OCI-LY1 (cell line): Measurements from ENCODE around the gene SPNS2.

Experiments
- H2AFZ ChIP-seq: fragments of 200-600 bp; sonication (generic), shearing (Covaris generic); 2 replicates; pipeline ENCODE4 v1.6.0; 2014; ENCODE audit warnings: antibody characterized with exemption, mild to moderate bottlenecking, low read length
- H3F3A ChIP-seq: fragments of 200-600 bp; sonication (generic), shearing (Covaris generic); 2 replicates; pipeline ENCODE4 v1.6.0; 2014; ENCODE audit warnings: mild to moderate bottlenecking, antibody characterized with exemption, low read length, moderate library complexity; ENCODE audit not compliant: insufficient read depth
- H3K27ac ChIP-seq: fragments of 200-600 bp; sonication (generic); 2 replicates; pipeline ENCODE4 v1.5.1; 2014; ENCODE audit warnings: low read length, mixed run types, mild to moderate bottlenecking, low read depth; ENCODE audit not compliant: poor library complexity, severe bottlenecking
- H3K27me3 ChIP-seq: fragments of 200-600 bp; sonication (generic); 2 replicates; pipeline ENCODE4 v1.6.0; 2014; ENCODE audit warnings: antibody characterized with exemption, mild to moderate bottlenecking, low read length, moderate library complexity; ENCODE audit not compliant: insufficient read depth
- H3K36me3 ChIP-seq: fragments of 200-600 bp; sonication (generic); 2 replicates; pipeline ENCODE4 v1.6.1; 2014; ENCODE audit warnings: mild to moderate bottlenecking, antibody characterized with exemption, low read length, moderate library complexity, mixed read lengths; ENCODE audit not compliant: insufficient read depth
- H3K4me1 ChIP-seq: fragments of 200-600 bp; sonication (generic); 2 replicates; pipeline ENCODE4 v1.5.1; 2014; ENCODE audit warnings: mild to moderate bottlenecking, low read length, moderate library complexity; ENCODE audit not compliant: insufficient read depth, severe bottlenecking
- H3K4me2 ChIP-seq: fragments of 200-600 bp; sonication (generic), shearing (Covaris generic); 2 replicates; pipeline ENCODE4 v1.6.1; 2014; ENCODE audit warnings: low read length
- H3K4me3 ChIP-seq: fragments of 200-600 bp; sonication (generic); 2 replicates; pipeline ENCODE4 v1.5.1; 2014; ENCODE audit warnings: low read length, low read depth, mild to moderate bottlenecking, mixed read lengths; ENCODE audit not compliant: poor library complexity, severe bottlenecking
- H3K79me2 ChIP-seq: fragments of 200-600 bp; shearing (Covaris generic); 2 replicates; pipeline ENCODE4 v1.6.1; 2016; ENCODE audit warnings: mixed run types, low read length, mixed read lengths; ENCODE audit not compliant: insufficient read depth
- H3K9ac ChIP-seq: fragments of 200-600 bp; sonication (generic), shearing (Covaris generic); 2 replicates; pipeline ENCODE4 v1.6.1; 2014; ENCODE audit warnings: mild to moderate bottlenecking, low read length, mixed read lengths
- H3K9me2 ChIP-seq: fragments of 200-600 bp; sonication (generic), shearing (Covaris generic); 2 replicates; pipeline ENCODE4 v1.6.1; 2014; ENCODE audit warnings: low read depth, mild to moderate bottlenecking, low read length, mixed read lengths
- H3K9me3 ChIP-seq: fragments of 200-600 bp; shearing (Covaris generic); 2 replicates; pipeline ENCODE4 v1.6.1; 2014; ENCODE audit warnings: low read length, mixed read lengths
- H4K20me1 ChIP-seq: fragments of 200-600 bp; sonication (generic), shearing (Covaris generic); 2 replicates; pipeline ENCODE4 v1.6.0; 2016; ENCODE audit warnings: mild to moderate bottlenecking, low read length; ENCODE audit not compliant: insufficient read depth
- EZH2 ChIP-seq: fragments of 200-600 bp; sonication (generic), shearing (Covaris generic); IDR thresholded peaks from 2 replicates; pipeline ENCODE4 v1.8.0; 2017; ENCODE audit warnings: borderline replicate concordance, mixed run types, mild to moderate bottlenecking, antibody characterized with exemption, low read length, moderate library complexity, mixed read lengths
- TF ChIP-seq, protein P1 (sequence below): fragments of 200-600 bp; sonication (generic), shearing (Covaris generic); IDR thresholded peaks from 2 replicates; pipeline ENCODE4 v1.5.1; 2017; ENCODE audit warnings: mild to moderate bottlenecking, antibody characterized with exemption, low read length, moderate library complexity, mixed read lengths

The SPNS2 gene

DNA sequence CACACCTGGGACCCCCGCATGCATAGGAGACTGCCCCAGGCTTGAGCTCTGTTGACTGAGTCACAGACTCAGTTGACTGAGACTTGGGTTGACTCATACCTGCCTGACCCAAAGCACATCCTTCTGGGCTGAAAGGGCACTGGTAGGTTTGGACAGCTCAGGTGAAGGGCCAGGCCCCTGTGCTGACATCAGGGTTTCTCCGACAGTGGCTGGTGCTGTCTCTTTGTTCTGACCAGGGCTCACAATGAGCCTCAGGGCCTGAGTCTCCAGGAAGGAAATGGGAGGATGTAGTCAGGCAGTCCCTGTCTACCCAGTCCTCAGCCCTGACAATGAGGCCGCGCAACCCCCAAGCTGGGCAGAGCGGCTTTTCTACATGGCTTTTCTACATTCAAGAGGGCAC is 6.5 kb downstream of the SPNS2 start:
- Histone ChIP-seq H3K4me3 (no peak overlapping the region), H3K4me1 (no peaks in the 10 kb centered on the region), H3K27me3 (peaks cover 10% of the 10 kb centered on the region; the same call in 1 of the 2 replicates), H3K4me2 (no peak overlapping the region), H3K27ac (no peak overlapping the region), H4K20me1 (no peaks in the 10 kb centered on the region), H2AFZ (no peak overlapping the region), H3K9me3 (no peaks in the 10 kb centered on the region), H3K9me2 (no peaks in the 10 kb centered on the region), H3K36me3 (no peaks in the 10 kb centered on the region), H3F3A (no peaks in the 10 kb centered on the region), H3K79me2 (no peaks in the 10 kb centered on the region), H3K9ac (no peak overlapping the region)
- TF ChIP-seq EZH2: no peak
- TF ChIP-seq, protein P1, sequence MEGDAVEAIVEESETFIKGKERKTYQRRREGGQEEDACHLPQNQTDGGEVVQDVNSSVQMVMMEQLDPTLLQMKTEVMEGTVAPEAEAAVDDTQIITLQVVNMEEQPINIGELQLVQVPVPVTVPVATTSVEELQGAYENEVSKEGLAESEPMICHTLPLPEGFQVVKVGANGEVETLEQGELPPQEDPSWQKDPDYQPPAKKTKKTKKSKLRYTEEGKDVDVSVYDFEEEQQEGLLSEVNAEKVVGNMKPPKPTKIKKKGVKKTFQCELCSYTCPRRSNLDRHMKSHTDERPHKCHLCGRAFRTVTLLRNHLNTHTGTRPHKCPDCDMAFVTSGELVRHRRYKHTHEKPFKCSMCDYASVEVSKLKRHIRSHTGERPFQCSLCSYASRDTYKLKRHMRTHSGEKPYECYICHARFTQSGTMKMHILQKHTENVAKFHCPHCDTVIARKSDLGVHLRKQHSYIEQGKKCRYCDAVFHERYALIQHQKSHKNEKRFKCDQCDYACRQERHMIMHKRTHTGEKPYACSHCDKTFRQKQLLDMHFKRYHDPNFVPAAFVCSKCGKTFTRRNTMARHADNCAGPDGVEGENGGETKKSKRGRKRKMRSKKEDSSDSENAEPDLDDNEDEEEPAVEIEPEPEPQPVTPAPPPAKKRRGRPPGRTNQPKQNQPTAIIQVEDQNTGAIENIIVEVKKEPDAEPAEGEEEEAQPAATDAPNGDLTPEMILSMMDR: no peak

GRCh38 chr17:4506175-4506813 is 7.6 kb downstream of the SPNS2 start:
- H3F3A ChIP-seq: no peaks in the 10 kb centered on the region
- H3K36me3 ChIP-seq: no peaks in the 10 kb centered on the region
- no peaks in the 10 kb centered on the region for H3K9me3 ChIP-seq
- no peak overlapping the region for H3K4me3 ChIP-seq
- H3K9me2 ChIP-seq: no peaks in the 10 kb centered on the region
- no peak overlapping the region for H3K4me2 ChIP-seq
- no peak overlapping the region for H3K27ac ChIP-seq
- H3K9ac ChIP-seq: no peak overlapping the region
- peaks cover 16% of the 10 kb centered on the region; the same call in 1 of the 2 replicates for H3K27me3 ChIP-seq
- H4K20me1 ChIP-seq: no peaks in the 10 kb centered on the region
- no peaks in the 10 kb centered on the region for H3K79me2 ChIP-seq
- H3K4me1 ChIP-seq: no peaks in the 10 kb centered on the region
- no peak overlapping the region for H2AFZ ChIP-seq
- no peak for TF ChIP-seq EZH2
- TF ChIP-seq, protein P1: no peak

DNA sequence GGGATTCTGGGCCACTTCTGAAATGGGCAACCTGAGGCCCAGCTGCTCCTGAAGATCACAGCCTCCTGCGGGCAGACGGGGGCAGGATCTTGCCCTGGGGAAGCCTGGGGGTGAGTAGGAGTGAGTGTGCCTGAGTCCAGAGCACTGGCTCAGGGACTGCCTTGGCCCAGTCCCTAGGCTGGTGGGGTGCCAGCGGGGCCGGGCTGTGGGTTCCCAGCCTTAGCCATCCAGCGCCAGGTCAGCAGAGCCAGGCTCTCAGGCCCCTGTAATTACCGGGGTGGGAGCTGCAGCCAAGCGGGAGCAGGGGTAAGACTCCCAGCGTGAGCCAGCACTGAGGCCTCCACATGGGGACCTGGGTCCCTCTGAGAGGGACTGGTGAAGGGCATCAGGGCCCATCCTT is 8.2 kb downstream of the SPNS2 start:
- Histone ChIP-seq H3K9ac (no peak overlapping the region), H3K9me3 (no peaks in the 10 kb centered on the region), H3K27ac (no peak overlapping the region), H3F3A (no peaks in the 10 kb centered on the region), H2AFZ (no peak overlapping the region), H3K4me1 (no peaks in the 10 kb centered on the region), H3K4me3 (no peak overlapping the region), H3K79me2 (no peaks in the 10 kb centered on the region), H4K20me1 (no peaks in the 10 kb centered on the region), H3K9me2 (no peaks in the 10 kb centered on the region), H3K36me3 (no peaks in the 10 kb centered on the region), H3K27me3 (peaks cover 16% of the 10 kb centered on the region; the same call in 1 of the 2 replicates), H3K4me2 (no peak overlapping the region)
- TF ChIP-seq, protein P1: no peak
- no peak for TF ChIP-seq EZH2
